Measurements from ENCODE around the gene C19orf85. TPM values are rescaled to one million over a fixed set of nuclear protein-coding genes. Genes with fewer than 3 reads are reported as not detected.

The C19orf85 gene
- total RNA-seq, 1 experiment from 2014 or later: not detected

DNA sequence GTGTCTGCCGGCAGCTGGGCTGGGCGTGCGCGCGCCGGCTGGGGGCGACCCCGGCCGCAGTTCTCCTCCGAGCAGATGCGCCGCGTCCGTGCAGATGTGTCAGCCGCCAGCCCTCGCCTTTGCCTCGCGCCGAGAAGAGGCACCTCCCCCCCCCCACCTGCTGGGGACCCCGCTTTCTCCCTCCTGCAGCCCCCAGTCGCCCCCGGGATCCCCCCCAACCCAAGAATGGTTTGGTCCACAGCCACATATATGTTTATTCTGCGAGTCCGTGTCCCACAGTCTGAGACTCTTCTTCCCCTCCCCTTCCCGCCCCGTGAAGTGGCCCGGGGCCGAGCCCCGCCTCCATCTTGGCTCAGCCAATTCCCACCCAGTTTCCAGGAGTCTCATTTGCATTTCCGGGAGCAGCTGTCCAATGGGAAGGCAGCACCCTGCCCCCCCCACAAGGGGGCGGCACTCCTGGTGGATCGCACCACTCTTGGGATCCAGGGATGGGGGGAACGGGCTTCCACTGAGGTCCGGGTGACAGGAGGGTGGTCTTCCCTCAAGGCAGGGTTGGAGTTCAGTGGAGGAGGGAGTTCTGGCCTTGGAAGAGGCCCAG, 11.7 kb downstream of the C19orf85 start:
- no peak overlapping the region for H3K4me2 ChIP-seq (ENCODE audit: low read length)
- no TSS peak for BruUV-seq (replicated peaks)

DNA sequence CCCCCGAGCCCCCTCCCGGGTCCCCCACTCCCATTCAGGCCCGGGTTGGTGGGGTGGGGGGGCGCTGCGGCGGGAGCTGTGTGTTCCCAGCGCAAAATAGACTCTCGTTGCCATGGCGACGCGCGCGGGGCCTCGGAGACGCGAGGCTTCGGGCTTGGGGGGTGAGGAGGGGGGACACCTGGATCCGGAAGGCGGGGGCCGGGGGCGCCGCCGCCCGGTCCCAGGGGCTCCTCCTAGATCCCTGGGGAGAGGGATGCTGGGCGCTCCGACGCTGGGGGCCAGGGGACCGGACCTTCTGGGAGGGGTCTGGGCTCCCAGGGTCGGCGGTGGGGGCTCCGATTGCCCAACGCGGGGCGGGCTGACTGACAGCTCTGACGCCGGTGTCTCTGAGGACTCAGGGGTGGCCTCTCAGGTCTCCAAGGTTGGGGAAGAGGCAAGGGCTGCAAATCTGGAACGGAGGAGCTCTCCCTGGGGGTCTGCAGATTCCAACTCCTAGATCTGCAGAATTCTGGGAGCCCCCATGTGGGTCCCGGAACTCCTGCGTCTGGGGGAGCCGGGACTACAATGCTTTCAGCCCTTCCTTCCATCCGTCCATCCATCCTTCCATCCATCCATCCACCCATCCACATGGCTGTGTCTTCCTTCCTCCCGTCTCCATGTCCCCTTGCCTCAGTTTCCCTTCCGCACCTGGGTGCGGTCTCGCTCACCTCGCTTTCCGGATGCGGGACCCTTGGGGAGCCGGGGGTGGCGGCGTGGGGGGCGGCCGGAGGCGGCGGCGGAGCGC, 12.4 kb downstream of the C19orf85 start:
- BruUV-seq (replicated peaks): no TSS peak
- intact Hi-C loops (cut with micrococcal nuclease): no loop called here
- CTCF ChIA-PET: no interaction called here

More for the DNA sequence above, 11.7 kb downstream of the C19orf85 start:
- Histone ChIP-seq H4K20me1 (ENCODE audit: low read length) (no peaks in the 10 kb centered on the region), H3K9me2 (replicated peaks; ENCODE audit: low read length) (no peaks in the 10 kb centered on the region), H3K36me3 (ENCODE audit: low read depth, low read length) (peaks cover 12% of the 10 kb centered on the region; the same call in 1 of the 2 replicates), H3K4me3 (ENCODE audit: low read length) (no peak overlapping the region), H3K4me1 (ENCODE audit: insufficient read depth, low read length) (no peaks in the 10 kb centered on the region), H3K27ac (ENCODE audit: low read length) (no peak overlapping the region), H2AFZ (ENCODE audit: low read length) (no peak overlapping the region), H3K27me3 (ENCODE audit: low read length) (peaks cover 17% of the 10 kb centered on the region), H3K9ac (ENCODE audit: low read length) (no peak overlapping the region), H3K79me2 (ENCODE audit: low read length) (no peaks in the 10 kb centered on the region), H3F3A (ENCODE audit: low read length, unreplicated experiment) (no peaks in the 10 kb centered on the region), H3K9me3 (ENCODE audit: low read length) (no peaks in the 10 kb centered on the region)
- TF ChIP-seq EZH2 (IDR thresholded peaks at IDR 0.05; ENCODE audit: low read length, unreplicated experiment) (no peak), EZH2phosphoT487 (IDR thresholded peaks at IDR 0.05; ENCODE audit: borderline replicate concordance, low read length) (no peak)
- TF ChIP-seq, protein P1, sequence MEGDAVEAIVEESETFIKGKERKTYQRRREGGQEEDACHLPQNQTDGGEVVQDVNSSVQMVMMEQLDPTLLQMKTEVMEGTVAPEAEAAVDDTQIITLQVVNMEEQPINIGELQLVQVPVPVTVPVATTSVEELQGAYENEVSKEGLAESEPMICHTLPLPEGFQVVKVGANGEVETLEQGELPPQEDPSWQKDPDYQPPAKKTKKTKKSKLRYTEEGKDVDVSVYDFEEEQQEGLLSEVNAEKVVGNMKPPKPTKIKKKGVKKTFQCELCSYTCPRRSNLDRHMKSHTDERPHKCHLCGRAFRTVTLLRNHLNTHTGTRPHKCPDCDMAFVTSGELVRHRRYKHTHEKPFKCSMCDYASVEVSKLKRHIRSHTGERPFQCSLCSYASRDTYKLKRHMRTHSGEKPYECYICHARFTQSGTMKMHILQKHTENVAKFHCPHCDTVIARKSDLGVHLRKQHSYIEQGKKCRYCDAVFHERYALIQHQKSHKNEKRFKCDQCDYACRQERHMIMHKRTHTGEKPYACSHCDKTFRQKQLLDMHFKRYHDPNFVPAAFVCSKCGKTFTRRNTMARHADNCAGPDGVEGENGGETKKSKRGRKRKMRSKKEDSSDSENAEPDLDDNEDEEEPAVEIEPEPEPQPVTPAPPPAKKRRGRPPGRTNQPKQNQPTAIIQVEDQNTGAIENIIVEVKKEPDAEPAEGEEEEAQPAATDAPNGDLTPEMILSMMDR (conservative IDR thresholded peaks at IDR 0.05; ENCODE audit: low read depth, low read length): no peak
- POLR2A ChIA-PET (ENCODE audit: unreplicated experiment): no interaction called here
- peak; percentile 57 for DNase-seq
- intact Hi-C loops (cut with micrococcal nuclease): no loop called here
- CTCF ChIA-PET: no interaction called here
- ATAC-seq: peak; percentile 39

More for the DNA sequence above, 12.4 kb downstream of the C19orf85 start:
- no peak overlapping the region for H3K4me3 ChIP-seq (ENCODE audit: low read length)
- no peak overlapping the region for H3K9ac ChIP-seq (ENCODE audit: low read length)
- TF ChIP-seq, protein P1 (conservative IDR thresholded peaks at IDR 0.05; ENCODE audit: low read depth, low read length): no peak
- TF ChIP-seq EZH2 (IDR thresholded peaks at IDR 0.05; ENCODE audit: low read length, unreplicated experiment) (no peak), EZH2phosphoT487 (IDR thresholded peaks at IDR 0.05; ENCODE audit: borderline replicate concordance, low read length) (no peak)
- H3F3A ChIP-seq (ENCODE audit: low read length, unreplicated experiment): no peaks in the 10 kb centered on the region
- POLR2A ChIA-PET (ENCODE audit: unreplicated experiment): no interaction called here
- H3K4me2 ChIP-seq (ENCODE audit: low read length): no peak overlapping the region
- H3K36me3 ChIP-seq (ENCODE audit: low read depth, low read length): peaks cover 12% of the 10 kb centered on the region; the same call in 1 of the 2 replicates
- no peaks in the 10 kb centered on the region for H3K9me2 ChIP-seq (replicated peaks; ENCODE audit: low read length)
- H3K27me3 ChIP-seq (ENCODE audit: low read length): peaks cover 17% of the 10 kb centered on the region
- no peaks in the 10 kb centered on the region for H3K79me2 ChIP-seq (ENCODE audit: low read length)
- ATAC-seq (no peak), DNase-seq (no peak)
- no peak overlapping the region for H3K27ac ChIP-seq (ENCODE audit: low read length)
- H3K9me3 ChIP-seq (ENCODE audit: low read length): no peaks in the 10 kb centered on the region
- H3K4me1 ChIP-seq (ENCODE audit: insufficient read depth, low read length): no peaks in the 10 kb centered on the region
- no peak overlapping the region for H2AFZ ChIP-seq (ENCODE audit: low read length)
- H4K20me1 ChIP-seq (ENCODE audit: low read length): no peaks in the 10 kb centered on the region

Data from PC-3 (cell line).